NB4 (cell line): ENCODE measurements around the gene NAALADL2.

ENCODE experiments used
- MYC ChIP-seq: IDR thresholded peaks from 2 replicates; pipeline ENCODE4 v1.6.1; 2011; ENCODE audit warnings: low read depth, low read length
- POLR2A ChIP-seq: IDR thresholded peaks from 2 replicates; pipeline ENCODE4 v1.6.1; 2011; ENCODE audit warnings: mild to moderate bottlenecking; ENCODE audit not compliant: insufficient read length; ENCODE audit errors: extremely low read depth
- TF ChIP-seq, protein P1 (sequence below): IDR thresholded peaks from one replicate; pipeline ENCODE4 v1.5.1; 2012; ENCODE audit warnings: low read depth, low read length

DNA sequence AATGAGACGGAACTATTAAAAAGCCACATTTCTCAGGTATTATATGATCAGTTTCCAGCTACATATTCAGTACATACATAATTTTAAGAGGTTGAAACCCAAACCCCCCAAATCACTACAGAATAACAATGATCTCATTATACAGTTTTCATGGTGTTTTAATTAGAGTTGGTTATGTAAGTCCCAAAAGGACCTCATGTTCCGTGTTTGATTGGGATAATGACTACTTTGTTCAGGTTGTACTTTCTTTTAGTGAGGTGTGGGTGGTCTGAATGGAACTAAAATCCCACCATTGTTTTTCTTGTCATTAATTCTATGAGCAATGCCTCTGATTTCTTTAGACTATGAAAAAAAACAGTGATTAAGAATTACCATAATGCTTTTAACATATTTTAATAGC lies 905.6 kb downstream of the NAALADL2 start:
- TF ChIP-seq POLR2A (no peak), MYC (no peak)
- TF ChIP-seq, protein P1, sequence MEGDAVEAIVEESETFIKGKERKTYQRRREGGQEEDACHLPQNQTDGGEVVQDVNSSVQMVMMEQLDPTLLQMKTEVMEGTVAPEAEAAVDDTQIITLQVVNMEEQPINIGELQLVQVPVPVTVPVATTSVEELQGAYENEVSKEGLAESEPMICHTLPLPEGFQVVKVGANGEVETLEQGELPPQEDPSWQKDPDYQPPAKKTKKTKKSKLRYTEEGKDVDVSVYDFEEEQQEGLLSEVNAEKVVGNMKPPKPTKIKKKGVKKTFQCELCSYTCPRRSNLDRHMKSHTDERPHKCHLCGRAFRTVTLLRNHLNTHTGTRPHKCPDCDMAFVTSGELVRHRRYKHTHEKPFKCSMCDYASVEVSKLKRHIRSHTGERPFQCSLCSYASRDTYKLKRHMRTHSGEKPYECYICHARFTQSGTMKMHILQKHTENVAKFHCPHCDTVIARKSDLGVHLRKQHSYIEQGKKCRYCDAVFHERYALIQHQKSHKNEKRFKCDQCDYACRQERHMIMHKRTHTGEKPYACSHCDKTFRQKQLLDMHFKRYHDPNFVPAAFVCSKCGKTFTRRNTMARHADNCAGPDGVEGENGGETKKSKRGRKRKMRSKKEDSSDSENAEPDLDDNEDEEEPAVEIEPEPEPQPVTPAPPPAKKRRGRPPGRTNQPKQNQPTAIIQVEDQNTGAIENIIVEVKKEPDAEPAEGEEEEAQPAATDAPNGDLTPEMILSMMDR: no peak
